Transverse colon (tissue), 4 donors: Measurements from ENCODE around the gene DENND1A.

Experiments used
- CTCF ChIP-seq, 5 experiments: fragments of 200-600 bp in 3 of 5; fragments of 450-650 bp in 2 of 5; sonication (generic) in 3 of 5; IDR thresholded peaks; 1 replicate in 2 of 5; 2 replicates in 3 of 5; pipeline ENCODE4 v1.5.1; 2016 to 2017; ENCODE audit warnings: antibody characterized with exemption in 5 of 5, inconsistent platforms in 3 of 5, mild to moderate bottlenecking in 2 of 5, moderate library complexity in 1 of 5
- POLR2A ChIP-seq: fragments of 450-650 bp; IDR thresholded peaks from one replicate; pipeline ENCODE4 v1.6.1; 2016; ENCODE audit warnings: antibody characterized with exemption, mild to moderate bottlenecking, moderate library complexity
- POLR2AphosphoS5 ChIP-seq, 3 donors: sonication (generic); formaldehyde crosslinking; IDR thresholded peaks; one replicate each; pipeline ENCODE4 v1.6.1; 2016; ENCODE audit warnings: antibody characterized with exemption in 3 of 3

GRCh38 chr9:123550797-123551196 lies 379.1 kb downstream of the DENND1A start:
- TF ChIP-seq POLR2AphosphoS5 (IDR thresholded peaks at IDR 0.05) (no peak), CTCF (IDR thresholded peaks at IDR 0.05) (no peak), POLR2A (no peak)
